Neural cell (in vitro differentiated cells): Measurements from ENCODE around the gene TXNDC15. TPM values are rescaled to one million over a fixed set of nuclear protein-coding genes. Genes with fewer than 3 reads are reported as not detected.

Experiments used
- H2AFZ ChIP-seq: fragments of 200-600, 300-800 bp; sonication (generic), shearing (Covaris generic); 2 replicates; pipeline ENCODE4 v1.6.0; 2014; ENCODE audit warnings: low read depth, mild to moderate bottlenecking, antibody characterized with exemption, low read length, moderate library complexity
- H3F3A ChIP-seq: fragments of 200-600 bp; shearing (Covaris generic); 2 replicates; pipeline ENCODE4 v1.6.1; 2016; ENCODE audit warnings: mild to moderate bottlenecking, moderate library complexity, mixed read lengths, antibody characterized with exemption, low read length; ENCODE audit not compliant: insufficient read depth, poor library complexity, severe bottlenecking
- H3K27ac ChIP-seq: fragments of 200-600, 300-800 bp; sonication (generic), shearing (Covaris generic); 2 replicates; pipeline ENCODE4 v1.5.1; 2014; ENCODE audit warnings: mild to moderate bottlenecking, low read length, moderate library complexity
- H3K27me3 ChIP-seq: fragments of 300-800, 200-600 bp; sonication (generic), shearing (Covaris generic); 2 replicates; pipeline ENCODE4 v1.6.0; 2014; ENCODE audit warnings: mild to moderate bottlenecking, low read depth, low read length, moderate library complexity; ENCODE audit not compliant: insufficient read depth
- H3K36me3 ChIP-seq: fragments of 300-800, 200-600 bp; sonication (generic), shearing (Covaris generic); 2 replicates; pipeline ENCODE4 v1.5.1; 2014; ENCODE audit warnings: mild to moderate bottlenecking, antibody characterized with exemption, low read length, moderate library complexity; ENCODE audit not compliant: insufficient read depth
- H3K4me2 ChIP-seq: fragments of 300-800, 200-600 bp; sonication (generic), shearing (Covaris generic); 2 replicates; pipeline ENCODE4 v1.6.0; 2014; ENCODE audit warnings: mild to moderate bottlenecking, low read length
- H3K4me3 ChIP-seq: fragments of 300-800, 200-600 bp; sonication (generic), shearing (Covaris generic); 2 replicates; pipeline ENCODE4 v1.5.1; 2014; ENCODE audit warnings: mild to moderate bottlenecking, low read length, moderate library complexity
- H3K79me2 ChIP-seq: fragments of 200-600 bp; shearing (Covaris generic); replicated peaks from 2 replicates; pipeline ENCODE4 v1.6.0; 2014; ENCODE audit warnings: mild to moderate bottlenecking, low read length, moderate library complexity; ENCODE audit not compliant: insufficient read depth
- H3K9ac ChIP-seq: fragments of 300-800, 200-600 bp; sonication (generic), shearing (Covaris generic); 2 replicates; pipeline ENCODE4 v1.6.1; 2016; ENCODE audit warnings: mild to moderate bottlenecking, low read length, mixed read lengths
- H3K9me2 ChIP-seq: fragments of 200-600 bp; shearing (Covaris generic); 2 replicates; pipeline ENCODE4 v1.6.1; 2016; ENCODE audit warnings: mild to moderate bottlenecking, low read length, mixed read lengths; ENCODE audit not compliant: insufficient read depth
- H3K9me3 ChIP-seq: fragments of 200-600, 300-800 bp; sonication (generic), shearing (Covaris generic); 2 replicates; pipeline ENCODE4 v1.6.1; 2016; ENCODE audit warnings: mild to moderate bottlenecking, mixed run types, low read length, moderate library complexity, mixed read lengths
- H4K20me1 ChIP-seq: fragments of 200-600 bp; shearing (Covaris generic); 2 replicates; pipeline ENCODE4 v1.6.1; 2016; ENCODE audit warnings: mild to moderate bottlenecking, mixed run types; ENCODE audit not compliant: insufficient read depth
- EP300 ChIP-seq: fragments of 450-650 bp; conservative IDR thresholded peaks from 2 replicates; pipeline ENCODE4 v1.6.1; 2014; ENCODE audit warnings: antibody characterized with exemption, mild to moderate bottlenecking, moderate library complexity; ENCODE audit not compliant: poor library complexity, severe bottlenecking
- EZH2 ChIP-seq: fragments of 200-600, 300-800 bp; shearing (Covaris generic), sonication (generic); IDR thresholded peaks from 2 replicates; pipeline ENCODE4 v1.6.1; 2014; ENCODE audit warnings: antibody characterized with exemption, low read length, borderline replicate concordance, mild to moderate bottlenecking; ENCODE audit not compliant: insufficient read depth, poor library complexity, severe bottlenecking
- MXI1 ChIP-seq: fragments of 450-650 bp; conservative IDR thresholded peaks from 2 replicates; pipeline ENCODE4 v1.6.1; 2014; ENCODE audit warnings: antibody characterized with exemption, mild to moderate bottlenecking; ENCODE audit not compliant: poor library complexity, severe bottlenecking
- POLR2AphosphoS5 ChIP-seq: IDR thresholded peaks from 2 replicates; pipeline ENCODE4 v1.6.1; 2012
- REST ChIP-seq: IDR thresholded peaks from 2 replicates; pipeline ENCODE4 v1.6.1; 2012; ENCODE audit warnings: borderline replicate concordance
- SMC3 ChIP-seq: fragments of 450-650 bp; conservative IDR thresholded peaks from 2 replicates; pipeline ENCODE4 v1.6.1; 2014; ENCODE audit warnings: antibody characterized with exemption, mild to moderate bottlenecking, moderate library complexity; ENCODE audit not compliant: poor library complexity
- TAF1 ChIP-seq: IDR thresholded peaks from 2 replicates; pipeline ENCODE4 v1.6.1; 2012; ENCODE audit warnings: low read depth
- polyA plus RNA-seq: library from polyadenylated mRNA; depleted of rRNA; stranded (reverse); fragments of >200 nt; gene quantifications from 2 replicates; pipeline ENCODE4 v1.2.3, GENCODE V29; 2014
- TF ChIP-seq, protein P1 (sequence below): fragments of 450-650 bp; IDR thresholded peaks from 2 replicates; pipeline ENCODE4 v1.5.1; 2014; ENCODE audit warnings: antibody characterized with exemption, mild to moderate bottlenecking, moderate library complexity; ENCODE audit not compliant: poor library complexity, severe bottlenecking

The TXNDC15 gene
- polyA plus RNA-seq, 1 donor from 2014 or later = 127 TPM

DNA sequence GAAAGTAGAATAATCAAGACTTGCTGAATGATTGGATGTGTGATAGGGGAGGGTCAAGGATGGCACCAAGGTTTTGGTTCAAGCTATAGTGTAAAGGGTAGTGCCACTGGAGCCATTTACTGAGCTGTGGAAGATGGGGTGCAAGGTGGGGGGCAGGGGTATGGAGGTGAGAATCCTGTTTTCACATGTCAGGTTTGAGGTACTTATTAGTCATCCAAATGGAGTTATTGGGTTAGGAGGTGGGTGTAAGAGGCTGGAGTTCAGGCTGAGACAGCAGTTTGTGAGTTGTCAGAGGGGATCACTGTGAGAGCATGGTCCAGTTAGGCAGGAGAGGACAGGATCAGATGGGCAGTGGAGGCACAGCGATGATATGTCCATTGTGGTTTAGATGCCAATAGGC lies 39.6 kb downstream of the TXNDC15 start:
- no peaks in the 10 kb centered on the region for H3K9me3 ChIP-seq
- H3K4me2 ChIP-seq = no peak overlapping the region
- H3K4me3 ChIP-seq = no peak overlapping the region
- no peaks in the 10 kb centered on the region for H4K20me1 ChIP-seq
- no peak overlapping the region for H3K27ac ChIP-seq
- H3F3A ChIP-seq = no peaks in the 10 kb centered on the region
- no peaks in the 10 kb centered on the region for H3K9me2 ChIP-seq
- no peaks in the 10 kb centered on the region for H3K79me2 ChIP-seq
- no peak overlapping the region for H2AFZ ChIP-seq
- H3K9ac ChIP-seq = no peak overlapping the region
- H3K27me3 ChIP-seq = no peaks in the 10 kb centered on the region
- no peaks in the 10 kb centered on the region for H3K36me3 ChIP-seq
- TF ChIP-seq MXI1 = no peak
- TF ChIP-seq TAF1 = no peak
- TF ChIP-seq SMC3 = no peak
- no peak for TF ChIP-seq EP300
- no peak for TF ChIP-seq POLR2AphosphoS5
- TF ChIP-seq, protein P1, sequence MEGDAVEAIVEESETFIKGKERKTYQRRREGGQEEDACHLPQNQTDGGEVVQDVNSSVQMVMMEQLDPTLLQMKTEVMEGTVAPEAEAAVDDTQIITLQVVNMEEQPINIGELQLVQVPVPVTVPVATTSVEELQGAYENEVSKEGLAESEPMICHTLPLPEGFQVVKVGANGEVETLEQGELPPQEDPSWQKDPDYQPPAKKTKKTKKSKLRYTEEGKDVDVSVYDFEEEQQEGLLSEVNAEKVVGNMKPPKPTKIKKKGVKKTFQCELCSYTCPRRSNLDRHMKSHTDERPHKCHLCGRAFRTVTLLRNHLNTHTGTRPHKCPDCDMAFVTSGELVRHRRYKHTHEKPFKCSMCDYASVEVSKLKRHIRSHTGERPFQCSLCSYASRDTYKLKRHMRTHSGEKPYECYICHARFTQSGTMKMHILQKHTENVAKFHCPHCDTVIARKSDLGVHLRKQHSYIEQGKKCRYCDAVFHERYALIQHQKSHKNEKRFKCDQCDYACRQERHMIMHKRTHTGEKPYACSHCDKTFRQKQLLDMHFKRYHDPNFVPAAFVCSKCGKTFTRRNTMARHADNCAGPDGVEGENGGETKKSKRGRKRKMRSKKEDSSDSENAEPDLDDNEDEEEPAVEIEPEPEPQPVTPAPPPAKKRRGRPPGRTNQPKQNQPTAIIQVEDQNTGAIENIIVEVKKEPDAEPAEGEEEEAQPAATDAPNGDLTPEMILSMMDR = no peak
- no peak for TF ChIP-seq EZH2

DNA sequence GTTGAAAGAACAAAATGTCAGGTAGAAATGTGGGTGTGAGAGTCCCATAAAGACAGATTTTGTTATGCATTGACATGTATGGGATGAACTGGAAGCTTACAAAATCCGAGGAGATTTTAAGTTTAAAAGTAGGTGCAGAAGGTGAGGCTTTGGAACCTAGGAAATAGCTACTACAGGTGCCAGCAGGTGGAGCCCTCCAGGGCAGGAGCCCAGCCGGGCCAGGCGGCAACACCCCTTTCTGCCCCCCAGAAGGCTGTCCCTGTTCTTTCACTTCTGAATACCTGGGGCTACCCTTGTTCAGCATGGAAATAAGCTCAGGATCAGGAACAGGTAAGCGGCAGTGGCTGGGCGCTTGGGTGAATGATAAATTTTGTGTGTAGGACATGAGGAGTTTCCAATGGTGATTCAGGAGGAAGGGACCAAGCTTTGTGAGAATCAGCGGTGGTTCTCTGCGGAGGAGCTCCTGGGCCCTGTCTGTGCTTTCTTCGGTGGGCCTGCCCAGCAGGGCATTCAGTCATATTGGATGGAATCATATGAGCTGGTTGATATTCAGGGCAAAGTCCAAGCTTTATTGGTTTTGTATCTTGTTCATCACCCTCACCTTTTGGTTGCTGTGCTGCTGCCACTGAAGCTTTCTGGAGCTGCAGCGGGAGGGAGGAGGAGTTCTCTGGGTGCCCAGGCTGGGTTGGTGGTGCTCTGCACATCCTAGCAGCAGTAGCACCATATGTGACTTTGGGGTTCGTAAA lies 43.1 kb downstream of the TXNDC15 start:
- H3K9me2 ChIP-seq = no peaks in the 10 kb centered on the region
- no peak overlapping the region for H3K9ac ChIP-seq
- H3F3A ChIP-seq = no peaks in the 10 kb centered on the region
- no peaks in the 10 kb centered on the region for H3K9me3 ChIP-seq
- no peaks in the 10 kb centered on the region for H3K79me2 ChIP-seq
- no peaks in the 10 kb centered on the region for H3K36me3 ChIP-seq
- TF ChIP-seq, protein P1 = peak; percentile 33
- no peak for TF ChIP-seq EP300
- TF ChIP-seq TAF1 = no peak
- TF ChIP-seq SMC3 = peak; percentile 46
- no peak overlapping the region for H3K4me3 ChIP-seq
- no peaks in the 10 kb centered on the region for H4K20me1 ChIP-seq
- H3K4me2 ChIP-seq = no peak overlapping the region
- H3K27ac ChIP-seq = no peak overlapping the region
- no peak overlapping the region for H2AFZ ChIP-seq
- H3K27me3 ChIP-seq = no peaks in the 10 kb centered on the region

- Histone ChIP-seq H3K4me3 (no peak overlapping the region), H3K27me3 (no peaks in the 10 kb centered on the region), H3F3A (no peaks in the 10 kb centered on the region), H2AFZ (no peak overlapping the region), H3K36me3 (no peaks in the 10 kb centered on the region), H3K79me2 (no peaks in the 10 kb centered on the region), H3K9me2 (no peaks in the 10 kb centered on the region), H3K9ac (no peak overlapping the region), H3K27ac (no peak overlapping the region), H3K4me2 (no peak overlapping the region), H3K9me3 (no peaks in the 10 kb centered on the region), H4K20me1 (no peaks in the 10 kb centered on the region)
- TF ChIP-seq MXI1 (no peak), SMC3 (no peak), REST (no peak)
Measured at GRCh38 chr5:134918861-134919260, 44.7 kb downstream of the TXNDC15 start.
